Measurements from ENCODE around the gene VDAC1.

Gene VDAC1

DNA sequence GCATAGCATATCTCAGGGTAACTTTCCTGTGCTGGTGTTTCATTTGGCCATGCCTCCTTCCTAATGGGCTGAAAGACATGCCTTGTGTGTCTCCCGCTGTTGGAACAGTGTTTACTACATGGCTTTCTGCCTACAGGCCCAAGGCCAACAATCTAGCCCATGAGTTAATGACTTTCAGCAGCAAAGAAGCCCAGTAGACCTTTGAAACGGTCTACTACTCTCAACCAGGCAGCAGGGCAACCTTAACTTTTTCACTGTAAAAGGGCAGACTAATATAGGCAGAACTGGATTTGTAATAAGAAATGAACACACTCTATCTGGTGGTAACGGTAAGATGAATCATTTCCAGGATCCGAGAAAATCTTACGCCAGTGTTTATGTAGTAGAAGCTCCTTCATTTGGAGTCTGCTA, 57.3 kb downstream of the VDAC1 start:
- H3F3A ChIP-seq (ENCODE audit: control insufficient read depth, insufficient read depth) = no peaks in the 10 kb centered on the region
- no peak overlapping the region for H3K4me2 ChIP-seq (ENCODE audit: low read length)
- H3K4me1 ChIP-seq (ENCODE audit: control insufficient read depth, low read length) = peaks cover 5% of the 10 kb centered on the region
- no peak for TF ChIP-seq EZH2phosphoT487 (IDR thresholded peaks at IDR 0.05; ENCODE audit: borderline replicate concordance, low read length)
- TF ChIP-seq, protein P1, sequence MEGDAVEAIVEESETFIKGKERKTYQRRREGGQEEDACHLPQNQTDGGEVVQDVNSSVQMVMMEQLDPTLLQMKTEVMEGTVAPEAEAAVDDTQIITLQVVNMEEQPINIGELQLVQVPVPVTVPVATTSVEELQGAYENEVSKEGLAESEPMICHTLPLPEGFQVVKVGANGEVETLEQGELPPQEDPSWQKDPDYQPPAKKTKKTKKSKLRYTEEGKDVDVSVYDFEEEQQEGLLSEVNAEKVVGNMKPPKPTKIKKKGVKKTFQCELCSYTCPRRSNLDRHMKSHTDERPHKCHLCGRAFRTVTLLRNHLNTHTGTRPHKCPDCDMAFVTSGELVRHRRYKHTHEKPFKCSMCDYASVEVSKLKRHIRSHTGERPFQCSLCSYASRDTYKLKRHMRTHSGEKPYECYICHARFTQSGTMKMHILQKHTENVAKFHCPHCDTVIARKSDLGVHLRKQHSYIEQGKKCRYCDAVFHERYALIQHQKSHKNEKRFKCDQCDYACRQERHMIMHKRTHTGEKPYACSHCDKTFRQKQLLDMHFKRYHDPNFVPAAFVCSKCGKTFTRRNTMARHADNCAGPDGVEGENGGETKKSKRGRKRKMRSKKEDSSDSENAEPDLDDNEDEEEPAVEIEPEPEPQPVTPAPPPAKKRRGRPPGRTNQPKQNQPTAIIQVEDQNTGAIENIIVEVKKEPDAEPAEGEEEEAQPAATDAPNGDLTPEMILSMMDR (IDR thresholded peaks at IDR 0.05; ENCODE audit: low read depth, low read length, poor library complexity, severe bottlenecking) = no peak
- no peaks in the 10 kb centered on the region for H3K27me3 ChIP-seq (ENCODE audit: control insufficient read depth, low read length)
- no peaks in the 10 kb centered on the region for H3K9me3 ChIP-seq (ENCODE audit: control insufficient read depth, insufficient read depth, low read length)
- no peaks in the 10 kb centered on the region for H3K9me2 ChIP-seq (replicated peaks; ENCODE audit: control insufficient read depth, low read length)
- H4K20me1 ChIP-seq (ENCODE audit: control insufficient read depth, insufficient read depth, low read depth, low read length) = no peaks in the 10 kb centered on the region
- no peak overlapping the region for H3K27ac ChIP-seq (ENCODE audit: low read depth, low read length)
- H3K79me2 ChIP-seq (ENCODE audit: control insufficient read depth, low read length) = no peaks in the 10 kb centered on the region
- H3K4me3 ChIP-seq (ENCODE audit: low read length) = no peak overlapping the region
- no peaks in the 10 kb centered on the region for H3K36me3 ChIP-seq (ENCODE audit: control insufficient read depth, low read length)

DNA sequence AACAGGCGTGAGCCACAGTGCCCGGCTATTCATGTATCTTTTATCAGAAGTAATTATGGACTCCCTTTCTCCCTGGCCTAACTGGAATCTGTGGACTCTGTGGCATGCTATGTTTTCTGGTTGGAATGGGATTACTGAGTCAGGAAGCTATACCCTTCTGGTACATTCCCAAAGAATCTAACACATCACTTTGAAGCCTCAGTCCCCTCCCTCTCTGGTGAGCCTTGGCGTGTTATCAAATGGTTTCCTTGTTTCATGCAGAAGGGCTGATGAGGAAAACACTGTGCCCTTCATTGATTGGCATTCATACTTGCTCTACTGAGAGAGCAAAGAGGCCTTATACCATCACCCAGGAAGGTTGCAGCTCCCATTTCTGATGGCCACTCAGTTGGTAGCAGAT, 59.2 kb downstream of the VDAC1 start:
- Histone ChIP-seq H3K27ac (ENCODE audit: low read depth, low read length) (no peak overlapping the region), H4K20me1 (ENCODE audit: control insufficient read depth, insufficient read depth, low read depth, low read length) (no peaks in the 10 kb centered on the region), H3K79me2 (ENCODE audit: control insufficient read depth, low read length) (no peaks in the 10 kb centered on the region), H3K4me2 (ENCODE audit: low read length) (no peak overlapping the region), H3K4me1 (ENCODE audit: control insufficient read depth, low read length) (peaks cover 18% of the 10 kb centered on the region), H3K27me3 (ENCODE audit: control insufficient read depth, low read length) (no peaks in the 10 kb centered on the region), H3K4me3 (ENCODE audit: low read length) (no peak overlapping the region), H3K9me2 (replicated peaks; ENCODE audit: control insufficient read depth, low read length) (no peaks in the 10 kb centered on the region), H3F3A (ENCODE audit: control insufficient read depth, insufficient read depth) (peaks cover 4% of the 10 kb centered on the region; the same call in 1 of the 2 replicates), H3K9me3 (ENCODE audit: control insufficient read depth, insufficient read depth, low read length) (no peaks in the 10 kb centered on the region), H3K36me3 (ENCODE audit: control insufficient read depth, low read length) (no peaks in the 10 kb centered on the region)
- TF ChIP-seq EZH2phosphoT487 (IDR thresholded peaks at IDR 0.05; ENCODE audit: borderline replicate concordance, low read length) = no peak
- TF ChIP-seq, protein P1 (IDR thresholded peaks at IDR 0.05; ENCODE audit: low read depth, low read length, poor library complexity, severe bottlenecking) = no peak

DNA sequence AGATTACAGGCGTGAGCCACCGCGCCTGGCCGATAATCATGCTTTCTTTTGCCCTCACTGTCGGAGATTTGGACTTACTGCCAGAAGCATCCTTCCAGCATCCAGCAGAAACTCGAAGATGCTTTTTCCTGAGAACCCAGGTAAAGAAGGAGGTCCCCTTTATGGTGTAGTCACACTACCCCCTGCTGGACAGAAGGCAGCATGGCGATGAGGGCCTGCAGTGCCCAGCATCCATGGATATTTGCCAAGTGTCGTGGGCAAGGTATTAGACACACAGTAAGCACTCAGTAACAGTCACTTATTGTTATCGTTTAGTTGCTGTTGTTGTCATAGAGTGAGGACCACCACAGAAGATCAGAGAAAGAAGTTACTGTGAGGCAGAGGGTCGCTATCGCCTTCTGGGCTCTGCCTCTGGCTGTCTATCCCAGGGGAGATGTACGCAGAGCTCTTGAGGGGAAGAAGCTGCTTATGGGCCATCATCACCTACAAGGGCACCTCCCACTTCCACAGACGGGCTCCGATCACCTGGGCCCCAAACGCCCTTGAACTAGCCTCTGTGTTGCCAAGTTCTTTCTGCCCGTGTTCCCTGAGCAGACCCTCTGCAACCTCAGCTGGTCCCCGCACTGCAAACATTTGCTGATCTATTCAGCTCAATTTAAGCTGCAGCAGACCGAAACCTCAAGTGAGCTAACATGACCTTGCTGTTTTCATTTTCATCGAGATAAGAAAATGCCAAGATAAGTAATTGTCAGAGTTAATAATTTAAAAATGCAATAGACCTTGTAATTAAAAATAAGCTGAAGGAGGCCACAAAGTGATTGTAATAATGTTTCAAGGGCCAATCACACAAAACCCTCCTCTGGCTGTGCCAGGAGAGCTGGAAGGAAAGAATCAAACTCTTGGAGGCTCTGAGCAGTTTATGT, 60.3 kb downstream of the VDAC1 start:
- Histone ChIP-seq H3K4me2 (ENCODE audit: low read length) (0 out of 2 replicates have a peak overlapping the region, but pooled peaks have one; percentile 7), H3K9me2 (replicated peaks; ENCODE audit: control insufficient read depth, low read length) (no peaks in the 10 kb centered on the region), H3K4me1 (ENCODE audit: control insufficient read depth, low read length) (peaks cover 28% of the 10 kb centered on the region), H4K20me1 (ENCODE audit: control insufficient read depth, insufficient read depth, low read depth, low read length) (no peaks in the 10 kb centered on the region), H3K79me2 (ENCODE audit: control insufficient read depth, low read length) (no peaks in the 10 kb centered on the region), H3K9me3 (ENCODE audit: control insufficient read depth, insufficient read depth, low read length) (no peaks in the 10 kb centered on the region), H3K36me3 (ENCODE audit: control insufficient read depth, low read length) (no peaks in the 10 kb centered on the region; the same call in 1 of the 2 replicates), H3K27ac (ENCODE audit: low read depth, low read length) (no peak overlapping the region), H3K27me3 (ENCODE audit: control insufficient read depth, low read length) (no peaks in the 10 kb centered on the region), H3K4me3 (ENCODE audit: low read length) (no peak overlapping the region), H3F3A (ENCODE audit: control insufficient read depth, insufficient read depth) (peaks cover 9% of the 10 kb centered on the region)
- TF ChIP-seq, protein P1 (IDR thresholded peaks at IDR 0.05; ENCODE audit: low read depth, low read length, poor library complexity, severe bottlenecking) = peak; percentile 88
- TF ChIP-seq EZH2phosphoT487 (IDR thresholded peaks at IDR 0.05; ENCODE audit: borderline replicate concordance, low read length) = no peak
